Stimulated activated CD8-positive, alpha-beta memory T cell treated with anti-CD3 and anti-CD28 coated beads, Interleukin-15, amount 100 ng/mL, for 4 hours (primary cell): Measurements from ENCODE around the gene TIAM2.

Experiments used
- DNase-seq, 2 donors: peaks; one replicate each; pipeline ENCODE4 v3.0.0-alpha.2; 2020; ENCODE audit warnings: low read depth in 2 of 2

TIAM2 gene

GRCh38 chr6:155232848-155233247 lies 237.7 kb downstream of the TIAM2 start:
- DNase-seq: no peak

- DNase-seq: no peak
Observed at GRCh38 chr6:155234167-155234566, 239.1 kb downstream of the TIAM2 start.

DNA sequence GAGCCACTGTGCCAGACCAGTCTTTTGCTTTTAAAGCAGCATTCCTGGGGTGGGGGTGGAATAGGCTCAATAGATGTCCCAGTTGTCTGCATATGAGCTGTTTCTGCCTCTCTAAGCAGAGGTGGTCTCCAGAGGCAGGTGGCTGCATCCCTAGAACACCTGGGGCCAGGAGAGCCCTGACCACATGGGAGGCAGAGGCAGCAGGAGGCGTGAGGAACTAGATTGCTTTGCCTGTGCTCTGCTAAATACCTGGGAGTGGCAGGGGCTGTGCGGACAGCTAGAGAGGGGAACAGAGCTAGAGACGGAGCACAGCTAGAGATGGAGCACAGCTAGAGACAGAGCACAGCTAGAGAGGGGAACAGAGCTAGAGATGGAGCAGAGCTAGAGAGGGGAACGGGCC lies 239.6 kb downstream of the TIAM2 start:
- no peak for DNase-seq

DNA sequence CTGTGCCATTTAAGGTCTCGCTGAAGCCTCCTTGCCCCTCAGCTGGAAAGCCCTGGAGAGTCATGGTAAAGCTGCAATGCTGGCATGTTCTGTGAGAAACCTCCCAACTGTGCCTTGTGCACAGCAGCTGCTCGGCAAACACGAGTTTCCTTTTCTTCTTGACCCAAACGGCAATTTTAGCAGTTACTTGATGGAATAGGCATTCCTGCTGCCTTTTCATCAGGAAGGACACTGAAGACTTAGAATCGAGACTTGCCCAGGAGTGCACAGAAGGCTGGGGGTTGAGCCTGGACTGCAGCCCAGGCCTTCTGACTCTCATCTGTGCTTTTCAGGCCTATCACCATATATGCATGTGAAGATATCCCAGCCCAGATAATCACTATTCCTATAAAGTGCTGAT lies 240.0 kb downstream of the TIAM2 start:
- no peak for DNase-seq

DNA sequence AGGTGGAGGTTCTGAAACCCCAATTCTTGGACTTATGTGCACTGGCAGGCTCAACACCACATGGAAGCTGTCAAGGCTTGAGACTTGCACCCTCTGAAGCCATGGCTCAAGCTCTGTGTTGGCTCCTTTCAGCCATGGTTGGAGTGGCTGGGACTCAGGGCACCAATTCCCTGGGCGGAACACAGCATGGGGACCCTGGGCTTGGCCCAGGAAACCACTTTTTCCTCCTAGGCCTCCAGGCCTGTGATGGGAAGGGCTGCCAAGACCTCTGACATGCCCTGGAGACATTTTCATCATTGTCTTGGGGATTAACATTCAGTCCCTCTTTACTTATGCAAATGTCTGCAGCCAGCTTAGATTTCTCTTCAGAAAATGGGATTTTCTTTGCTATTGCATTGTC lies 242.5 kb downstream of the TIAM2 start:
- no peak for DNase-seq

GRCh38 chr6:155240905-155241600 lies 245.9 kb downstream of the TIAM2 start:
- DNase-seq: no peak

GRCh38 chr6:155241966-155242365 lies 246.9 kb downstream of the TIAM2 start:
- no peak for DNase-seq

DNA sequence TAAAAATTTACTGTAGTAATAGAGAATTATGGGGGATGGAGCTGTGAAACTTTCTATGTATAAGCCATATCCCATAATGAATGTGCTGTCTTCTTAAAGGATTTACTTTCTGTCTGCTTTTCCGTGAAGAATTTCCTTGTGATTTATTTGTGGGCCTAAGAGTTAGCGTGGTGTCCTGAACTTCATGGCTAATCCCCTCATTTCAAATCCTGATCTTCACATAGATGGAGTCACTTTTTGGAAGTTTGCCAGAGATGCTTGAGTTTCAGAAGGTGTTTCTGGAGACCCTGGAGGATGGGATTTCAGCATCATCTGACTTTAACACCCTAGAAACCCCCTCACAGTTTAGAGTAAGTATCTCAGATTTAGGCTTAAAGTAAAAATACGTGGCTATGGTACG lies 249.3 kb downstream of the TIAM2 start:
- no peak for DNase-seq

GRCh38 chr6:155245193-155245592 lies 250.1 kb downstream of the TIAM2 start:
- DNase-seq: no peak

DNA sequence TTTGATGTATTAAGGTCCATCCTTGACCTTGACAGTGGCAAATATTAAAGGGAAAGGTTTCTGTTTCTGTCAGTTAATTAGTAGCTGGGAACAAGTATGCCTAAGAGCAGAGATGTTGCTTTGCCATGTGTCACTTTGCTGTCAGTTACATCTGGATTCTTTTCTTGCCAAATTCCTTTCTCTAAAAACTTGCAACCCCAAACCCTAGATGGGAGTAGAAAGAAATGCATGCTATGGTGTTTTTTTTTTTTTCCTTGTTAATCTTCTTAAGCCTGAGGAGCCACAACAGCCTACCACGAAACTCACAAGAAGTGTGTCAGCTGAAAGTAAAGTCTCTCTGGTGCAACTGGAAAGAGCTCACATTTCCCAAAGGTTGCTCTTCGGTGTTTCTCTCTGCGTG lies 250.7 kb downstream of the TIAM2 start:
- DNase-seq: no peak

- no peak for DNase-seq
Observed at GRCh38 chr6:155246825-155247224, 251.7 kb downstream of the TIAM2 start.

GRCh38 chr6:155247618-155248007 lies 252.5 kb downstream of the TIAM2 start:
- DNase-seq: no peak

DNA sequence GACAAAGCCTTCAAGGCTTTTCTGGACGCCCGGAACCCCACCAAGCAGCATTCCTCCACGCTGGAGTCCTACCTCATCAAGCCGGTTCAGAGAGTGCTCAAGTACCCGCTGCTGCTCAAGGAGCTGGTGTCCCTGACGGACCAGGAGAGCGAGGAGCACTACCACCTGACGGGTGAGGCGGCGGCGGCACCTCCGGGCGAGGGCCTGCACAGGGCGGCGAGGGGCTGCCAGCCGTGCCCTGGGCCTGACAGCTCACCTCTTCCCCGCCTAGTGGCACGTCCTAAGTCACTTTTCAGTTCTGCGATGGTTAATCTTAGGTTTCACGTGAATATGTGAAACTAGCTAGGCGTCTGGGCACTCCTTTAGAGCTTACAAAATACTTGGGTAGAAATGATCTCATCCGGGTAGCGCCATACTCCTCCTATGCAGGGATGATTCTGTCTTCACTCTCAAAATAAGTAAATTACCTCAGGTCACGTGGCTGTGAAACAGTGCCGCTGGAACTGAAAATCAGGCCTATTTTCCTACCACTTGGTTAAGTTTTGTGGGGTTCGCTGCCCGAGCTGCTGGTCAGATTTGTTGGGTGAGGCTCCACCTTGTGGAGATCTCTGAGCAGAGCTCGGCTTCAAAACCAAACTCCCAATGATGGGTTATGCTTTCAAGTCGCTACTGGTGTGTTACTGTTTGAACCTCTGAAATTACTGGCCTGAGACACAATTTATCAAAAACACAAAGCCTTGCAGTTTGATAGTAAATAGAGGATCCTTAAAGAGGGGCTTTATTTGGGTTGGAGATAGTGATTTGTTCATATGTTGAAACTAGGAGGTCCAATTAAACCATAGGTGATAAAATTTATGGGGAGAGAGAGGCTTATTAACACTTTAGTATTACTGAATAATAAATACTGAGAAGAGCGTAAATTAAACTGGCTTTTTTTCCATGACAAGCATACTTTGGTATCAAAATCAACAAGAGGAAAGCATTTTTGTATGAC lies 253.2 kb downstream of the TIAM2 start:
- DNase-seq: no peak

DNA sequence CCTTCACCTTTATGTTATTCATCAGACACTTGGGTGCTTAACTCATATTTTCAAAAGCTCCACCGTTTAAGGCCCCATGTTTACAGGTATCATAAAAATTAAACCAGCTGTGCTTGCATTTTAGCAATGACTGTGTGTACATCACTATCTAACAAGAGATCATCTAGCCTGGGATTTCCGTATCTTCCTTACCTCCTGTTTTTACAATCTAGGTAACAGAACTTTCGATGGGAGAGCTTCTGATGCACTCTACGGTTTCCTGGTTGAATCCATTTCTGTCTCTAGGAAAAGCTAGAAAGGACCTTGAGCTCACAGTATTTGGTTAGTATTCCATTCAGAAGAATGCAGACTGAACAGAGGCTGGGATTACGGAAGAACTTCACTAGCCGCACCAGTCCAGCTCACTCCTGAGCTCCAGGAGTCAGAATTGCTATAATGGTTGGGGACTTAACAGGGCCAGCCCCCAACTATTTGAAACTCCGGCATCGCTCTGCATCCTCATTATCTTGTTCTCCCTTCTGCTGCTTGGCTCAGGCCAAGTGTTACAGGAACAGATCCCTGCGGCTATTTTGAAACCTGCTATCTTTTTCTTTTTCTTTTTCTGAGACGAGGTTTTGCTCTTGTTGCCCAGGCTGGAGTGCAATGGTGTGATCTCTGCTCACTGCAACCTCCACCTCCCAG lies 255.7 kb downstream of the TIAM2 start:
- DNase-seq: no peak

- DNase-seq: no peak
Observed at GRCh38 chr6:155252581-155252980, 257.5 kb downstream of the TIAM2 start.

GRCh38 chr6:155253337-155253736 lies 258.2 kb downstream of the TIAM2 start:
- DNase-seq: no peak

DNA sequence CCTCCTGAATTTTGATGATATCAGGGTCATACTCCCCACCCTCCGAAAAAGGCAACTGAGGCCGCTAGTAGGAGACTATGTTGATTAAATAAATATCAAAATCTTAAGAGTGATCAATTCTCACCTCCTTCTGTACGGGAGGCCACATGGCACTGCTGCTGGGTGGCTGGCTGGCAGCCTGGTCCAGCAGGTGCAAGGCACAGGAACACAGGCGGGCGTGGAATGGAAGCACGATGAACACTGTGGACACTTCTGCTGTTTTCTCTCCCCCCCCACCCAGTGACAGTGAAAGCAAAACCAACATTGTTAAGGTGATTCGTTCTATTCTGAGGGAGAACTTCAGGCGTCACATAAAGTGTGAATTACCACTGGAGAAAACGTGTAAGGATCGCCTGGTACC lies 259.0 kb downstream of the TIAM2 start:
- DNase-seq: no peak

- DNase-seq: no peak
Observed at GRCh38 chr6:155256122-155256795, 261.1 kb downstream of the TIAM2 start.

DNA sequence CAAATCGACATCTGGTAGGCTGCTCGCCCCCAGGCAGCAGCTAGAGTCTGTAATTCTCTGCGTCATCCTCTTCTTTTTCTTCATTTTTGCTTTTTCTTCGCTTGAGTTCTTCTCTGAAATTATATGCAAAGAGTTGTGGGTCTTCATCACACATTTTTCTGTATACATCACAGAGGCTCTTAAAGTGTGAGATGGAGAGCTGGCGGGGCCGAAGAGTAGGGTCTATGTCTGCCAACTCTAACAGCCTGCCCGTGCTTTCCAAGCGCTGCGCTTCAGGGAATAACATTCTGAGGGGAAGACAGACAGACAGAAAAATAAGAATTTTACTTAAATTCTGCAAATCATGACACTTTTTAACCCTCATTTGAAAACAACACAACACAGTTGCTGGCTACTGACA lies 262.7 kb downstream of the TIAM2 start:
- DNase-seq: no peak

DNA sequence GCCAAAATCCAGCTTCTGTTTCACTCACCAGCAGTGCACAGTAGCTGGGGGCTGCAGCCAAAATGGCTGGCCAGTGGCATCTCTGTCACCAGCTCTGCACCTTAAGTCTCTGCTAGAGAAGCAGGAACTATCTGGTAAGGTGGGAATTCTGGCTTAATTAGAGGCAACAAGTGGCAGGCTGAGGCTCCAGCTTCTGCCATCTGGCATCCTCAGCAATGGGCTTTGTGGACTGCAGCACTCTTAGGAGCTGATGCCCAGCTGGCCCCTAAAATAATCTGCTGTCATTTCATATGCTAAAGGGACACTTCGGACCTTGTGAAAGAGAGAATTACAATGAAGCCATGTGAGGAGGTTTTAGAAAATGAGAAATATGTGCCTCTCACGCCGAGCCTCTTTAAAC lies 264.1 kb downstream of the TIAM2 start:
- no peak for DNase-seq

DNA sequence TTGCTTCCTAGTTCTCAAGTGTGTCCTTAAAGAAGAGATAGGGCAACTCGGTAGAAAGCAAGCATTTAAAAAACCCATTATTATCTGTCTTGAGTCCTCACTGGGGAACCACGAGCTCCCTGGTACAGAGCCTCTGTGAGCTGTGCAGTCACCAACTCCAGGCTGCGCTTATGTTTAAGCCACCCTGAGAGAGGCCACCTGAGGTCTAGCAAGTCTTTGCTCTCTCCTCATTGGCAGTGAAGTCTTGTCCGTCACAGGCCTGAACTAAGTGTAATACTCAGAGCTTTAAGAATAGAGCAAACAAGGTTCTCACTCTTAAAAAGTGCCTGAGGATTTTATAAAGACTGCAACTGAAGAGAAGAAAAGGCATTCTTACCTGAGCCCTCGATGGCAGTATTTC lies 264.8 kb downstream of the TIAM2 start:
- no peak for DNase-seq

DNA sequence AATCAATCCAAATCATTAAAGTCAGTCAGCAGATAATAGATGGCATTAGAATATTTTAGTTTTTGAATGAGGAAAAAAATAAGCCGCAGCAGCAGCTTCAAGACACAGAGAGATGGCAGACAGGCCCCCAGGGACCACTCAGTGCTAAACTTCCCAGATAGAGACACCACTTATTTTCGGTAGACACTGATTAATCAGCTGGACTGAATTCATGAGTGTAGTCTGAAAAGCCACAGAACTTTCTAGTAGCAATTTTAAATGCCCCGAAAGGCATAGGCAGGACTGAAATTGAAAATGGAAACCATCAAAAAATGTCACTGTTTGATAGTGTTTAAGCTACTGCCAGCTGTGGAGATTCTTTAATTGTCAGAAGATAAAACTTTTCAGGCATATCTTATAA lies 265.6 kb downstream of the TIAM2 start:
- no peak for DNase-seq
